GM13977 (cell line): ENCODE results near the gene A1CF.
"Not testable (repeated sequence)": the region's sequence is repeated elsewhere in the genome, so short reads cannot be mapped to it uniquely, and the experiment has no call there.

Experiments
- DNase-seq: peaks from one replicate; pipeline ENCODE4 v3.0.0; 2012; ENCODE audit warnings: low spot score
- in situ Hi-C: fragments of 300-500 bp; cut with MboI; formaldehyde crosslinking; loops from one replicate; pipeline ENCODE4 v1.12.0; 2022; ENCODE audit warnings: low sequenced_read_pairs, low pct_unique_long_range_greater_than_20kb, mixed read lengths, inconsistent platforms; ENCODE audit not compliant: unreplicated experiment
- TF ChIP-seq, protein P1 (sequence below): IDR thresholded peaks from 2 replicates; pipeline ENCODE4 v1.5.1; 2012; ENCODE audit warnings: mild to moderate bottlenecking, control low read depth; ENCODE audit not compliant: insufficient read depth; ENCODE audit errors: extremely low read depth, missing control alignments

Gene A1CF

DNA sequence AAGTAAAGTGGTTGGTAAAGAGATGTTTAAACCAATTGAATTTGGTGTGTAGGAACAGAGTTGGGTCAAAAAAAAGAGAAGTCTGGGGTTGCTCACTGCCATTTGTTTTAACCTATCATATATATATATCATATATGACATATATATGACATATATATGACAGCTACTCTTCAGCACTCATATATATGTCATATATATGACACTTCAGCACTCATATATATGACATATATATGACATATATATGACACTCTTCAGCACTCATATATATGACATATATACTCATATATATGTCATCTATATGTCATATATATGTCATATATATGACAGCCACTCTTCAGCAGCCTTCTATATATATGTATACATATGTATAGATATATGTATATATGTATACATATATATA, 8.9 kb upstream of the A1CF start:
- no peak for DNase-seq
- in situ Hi-C loops, result no loop called here
- TF ChIP-seq, protein P1, sequence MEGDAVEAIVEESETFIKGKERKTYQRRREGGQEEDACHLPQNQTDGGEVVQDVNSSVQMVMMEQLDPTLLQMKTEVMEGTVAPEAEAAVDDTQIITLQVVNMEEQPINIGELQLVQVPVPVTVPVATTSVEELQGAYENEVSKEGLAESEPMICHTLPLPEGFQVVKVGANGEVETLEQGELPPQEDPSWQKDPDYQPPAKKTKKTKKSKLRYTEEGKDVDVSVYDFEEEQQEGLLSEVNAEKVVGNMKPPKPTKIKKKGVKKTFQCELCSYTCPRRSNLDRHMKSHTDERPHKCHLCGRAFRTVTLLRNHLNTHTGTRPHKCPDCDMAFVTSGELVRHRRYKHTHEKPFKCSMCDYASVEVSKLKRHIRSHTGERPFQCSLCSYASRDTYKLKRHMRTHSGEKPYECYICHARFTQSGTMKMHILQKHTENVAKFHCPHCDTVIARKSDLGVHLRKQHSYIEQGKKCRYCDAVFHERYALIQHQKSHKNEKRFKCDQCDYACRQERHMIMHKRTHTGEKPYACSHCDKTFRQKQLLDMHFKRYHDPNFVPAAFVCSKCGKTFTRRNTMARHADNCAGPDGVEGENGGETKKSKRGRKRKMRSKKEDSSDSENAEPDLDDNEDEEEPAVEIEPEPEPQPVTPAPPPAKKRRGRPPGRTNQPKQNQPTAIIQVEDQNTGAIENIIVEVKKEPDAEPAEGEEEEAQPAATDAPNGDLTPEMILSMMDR, result no peak

- DNase-seq, result no peak
- in situ Hi-C loops, result no loop called here
- TF ChIP-seq, protein P1, result no peak
These were observed 7.0 kb upstream of the A1CF start for GRCh38 chr10:50892467-50892866.

- in situ Hi-C loops, result no loop called here
- TF ChIP-seq, protein P1, result no peak
- DNase-seq, result no peak
These were observed 1.1 kb downstream of the A1CF start for GRCh38 chr10:50884302-50884701.

DNA sequence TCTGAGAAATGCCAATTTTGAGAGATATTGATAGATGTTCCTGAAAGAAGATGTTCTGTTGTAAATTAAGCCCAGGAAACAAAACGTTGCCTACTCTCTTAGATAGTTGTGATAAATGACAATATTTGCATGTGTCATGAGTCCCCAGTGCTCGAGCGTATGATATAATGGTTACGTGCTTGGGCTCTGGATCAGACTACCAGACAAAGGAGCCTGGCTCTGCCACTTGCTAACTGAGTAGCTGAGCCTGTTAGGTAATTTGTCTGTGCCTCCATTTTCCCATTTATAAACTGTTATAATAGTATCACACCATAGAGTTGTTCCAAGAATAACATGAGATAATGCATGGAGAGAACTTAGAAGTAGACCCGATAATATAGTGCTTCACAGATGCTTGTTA, 1.8 kb downstream of the A1CF start:
- TF ChIP-seq, protein P1, result no peak
- in situ Hi-C loops, result no loop called here
- no peak for DNase-seq

DNA sequence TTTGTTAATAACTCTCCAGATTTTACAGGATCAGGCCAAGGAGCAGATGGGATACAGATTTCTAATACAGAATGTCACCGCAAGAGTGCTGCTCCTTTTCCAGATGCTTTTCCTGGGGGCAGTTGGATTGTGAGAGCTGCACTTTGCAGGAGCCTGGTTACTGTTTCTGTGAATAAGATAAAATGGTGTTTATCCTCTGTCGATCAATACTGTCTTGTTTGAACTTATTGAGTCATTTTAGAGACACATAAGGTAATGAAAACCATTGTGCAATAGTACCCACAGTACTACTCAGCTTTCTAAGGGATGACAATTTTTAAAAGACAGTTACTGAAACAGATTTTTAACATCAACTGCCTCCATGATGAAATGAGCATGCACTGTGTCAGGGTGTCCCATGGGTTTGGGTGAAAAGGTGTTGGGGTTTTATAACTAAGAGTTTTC, 2.9 kb downstream of the A1CF start:
- TF ChIP-seq, protein P1, result no peak
- in situ Hi-C loops, result no loop called here
- no peak for DNase-seq

GRCh38 chr10:50881046-50881445, 4.4 kb downstream of the A1CF start:
- in situ Hi-C loops, DNase-seq: not testable (repeated sequence)

GRCh38 chr10:50876429-50876828, 9.0 kb downstream of the A1CF start:
- TF ChIP-seq, protein P1, result no peak
- in situ Hi-C loops, result no loop called here
- no peak for DNase-seq
